Measurements from ENCODE around the gene MARCHF10. TPM values are rescaled to one million over a fixed set of nuclear protein-coding genes. Genes with fewer than 3 reads are reported as not detected.

Gene MARCHF10
- total and polyA plus RNA-seq, 2 donors (not counting 3 experiments of a cell fraction or from before 2014, with no cell fraction given), result 0.11 TPM; not detected in 1

- no peaks in the 10 kb centered on the region for H3K79me2 ChIP-seq (ENCODE audit: control insufficient read depth, insufficient read depth, low read length)
- DNase-seq (ENCODE audit: low read depth, low spot score) (no peak), FAIRE-seq (no peak)
- H3K27me3 ChIP-seq (ENCODE audit: control insufficient read depth in 2 of 2, insufficient read depth in 2 of 2, low read length in 2 of 2), result no peaks in the 10 kb centered on the region
- TF ChIP-seq MAX (IDR thresholded peaks at IDR 0.05; ENCODE audit: insufficient read depth, insufficient read length) (no peak), FOS (IDR thresholded peaks at IDR 0.05; ENCODE audit: borderline replicate concordance, insufficient read depth, low read length) (no peak), POLR2A (IDR thresholded peaks at IDR 0.05; ENCODE audit: low read depth, low read length) (no peak), POLR2AphosphoS5 (IDR thresholded peaks at IDR 0.05; ENCODE audit: insufficient read depth, low read depth, low read length) (no peak), CTCF (IDR thresholded peaks at IDR 0.05; ENCODE audit: extremely low read depth in 1 of 2, insufficient read depth in 1 of 2, low read depth in 1 of 2, low read length in 2 of 2) (no peak), GATA2 (IDR thresholded peaks at IDR 0.05; ENCODE audit: insufficient read depth, insufficient read length, low read depth, low read length) (no peak), EZH2 (IDR thresholded peaks at IDR 0.05; ENCODE audit: borderline replicate concordance, low read depth, low read length, severe bottlenecking) (no peak), JUN (IDR thresholded peaks at IDR 0.05; ENCODE audit: borderline replicate concordance, insufficient read depth, insufficient read length, low read depth) (no peak), MYC (IDR thresholded peaks at IDR 0.05; ENCODE audit: low read depth, low read length) (no peak)
- H3K27ac ChIP-seq (ENCODE audit: insufficient read depth, low read depth, low read length), result no peak overlapping the region
- H3K9ac ChIP-seq (replicated peaks; ENCODE audit: extremely low read depth, insufficient read depth, low read length), result no peak overlapping the region
- no peaks in the 10 kb centered on the region for H3K9me1 ChIP-seq (replicated peaks; ENCODE audit: control insufficient read depth, extremely low read depth, insufficient read depth, low read length)
- H3K4me3 ChIP-seq (replicated peaks in 1 of 3; ENCODE audit: insufficient read depth in 1 of 3, low read depth in 1 of 3, low read length in 3 of 3), result no peak overlapping the region
- intact Hi-C loops (cut with micrococcal nuclease), result no loop called here
- no peak overlapping the region for H3K4me2 ChIP-seq (ENCODE audit: insufficient read depth, low read length)
- ChIA-PET POLR2A (no interaction called here), CTCF (interaction anchor here (3.4 kb wide), 1 partner anchor 15 kb away, joined by 20 read pairs; no protein-coding TSS in a partner anchor)
- dilution Hi-C loops (cut with MboI; ENCODE audit: extremely low pct_ligation_motif_present, low sequenced_read_pairs), result no loop called here
- H3K36me3 ChIP-seq (ENCODE audit: control insufficient read depth in 2 of 2, extremely low read depth in 1 of 2, insufficient read depth in 2 of 2, low read length in 2 of 2), result no peaks in the 10 kb centered on the region
- H2AFZ ChIP-seq (ENCODE audit: low read depth, low read length), result no peak overlapping the region
- H4K20me1 ChIP-seq (replicated peaks; ENCODE audit: control insufficient read depth, extremely low read depth, insufficient read depth, low read length), result no peaks in the 10 kb centered on the region
- BruUV-seq (replicated peaks), result no TSS peak
- H3K9me3 ChIP-seq (replicated peaks; ENCODE audit: control insufficient read depth, insufficient read depth, low read length), result no peaks in the 10 kb centered on the region
- no peaks in the 10 kb centered on the region for H3K4me1 ChIP-seq (ENCODE audit: control insufficient read depth, extremely low read depth, insufficient read depth, low read length)
Measured at GRCh38 chr17:62687997-62688396, 120.1 kb downstream of the MARCHF10 start.
